Stimulated activated naive CD4-positive, alpha-beta T cell (primary cell): ENCODE results near the gene SLCO4A1.
"Not testable (repeated sequence)": the region's sequence is repeated elsewhere in the genome, so short reads cannot be mapped to it uniquely, and the experiment has no call there.

Experiments
- DNase-seq, 6 experiments: peaks; one replicate each; lab custom pipeline; 2025; lab: John Stamatoyannopoulos, UW

Gene SLCO4A1

DNA sequence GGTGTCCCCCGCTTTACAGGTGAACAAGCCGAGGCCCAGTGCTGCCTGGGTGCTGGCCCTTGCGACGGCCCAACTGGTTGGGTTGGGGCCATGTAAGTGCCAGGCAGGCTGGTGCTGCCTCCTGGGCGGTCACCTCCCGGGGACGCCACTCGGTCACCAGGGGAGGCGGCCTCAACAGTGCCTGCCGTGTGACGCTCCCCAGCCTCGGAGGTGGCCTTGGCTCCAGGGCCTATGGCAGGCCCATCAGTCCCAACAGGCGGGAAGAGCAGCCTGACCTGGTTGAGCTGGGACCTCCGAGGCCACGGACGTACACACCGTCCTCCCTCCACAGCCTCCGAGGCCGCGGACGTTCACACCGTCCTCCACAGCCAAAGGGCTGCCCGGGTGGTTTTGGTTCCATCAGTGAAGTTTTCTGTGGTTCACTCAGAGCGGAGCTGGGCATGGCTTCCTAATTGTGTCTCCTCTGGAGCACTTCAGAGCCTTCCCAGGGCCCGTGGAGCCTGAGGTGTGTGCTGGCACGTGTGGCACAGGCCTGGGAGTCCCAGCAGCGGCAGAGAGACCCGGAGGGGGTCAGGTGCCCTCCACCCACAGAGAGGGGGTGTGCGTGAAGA lies 19.3 kb upstream of the SLCO4A1 start:
- no peak for DNase-seq

DNA sequence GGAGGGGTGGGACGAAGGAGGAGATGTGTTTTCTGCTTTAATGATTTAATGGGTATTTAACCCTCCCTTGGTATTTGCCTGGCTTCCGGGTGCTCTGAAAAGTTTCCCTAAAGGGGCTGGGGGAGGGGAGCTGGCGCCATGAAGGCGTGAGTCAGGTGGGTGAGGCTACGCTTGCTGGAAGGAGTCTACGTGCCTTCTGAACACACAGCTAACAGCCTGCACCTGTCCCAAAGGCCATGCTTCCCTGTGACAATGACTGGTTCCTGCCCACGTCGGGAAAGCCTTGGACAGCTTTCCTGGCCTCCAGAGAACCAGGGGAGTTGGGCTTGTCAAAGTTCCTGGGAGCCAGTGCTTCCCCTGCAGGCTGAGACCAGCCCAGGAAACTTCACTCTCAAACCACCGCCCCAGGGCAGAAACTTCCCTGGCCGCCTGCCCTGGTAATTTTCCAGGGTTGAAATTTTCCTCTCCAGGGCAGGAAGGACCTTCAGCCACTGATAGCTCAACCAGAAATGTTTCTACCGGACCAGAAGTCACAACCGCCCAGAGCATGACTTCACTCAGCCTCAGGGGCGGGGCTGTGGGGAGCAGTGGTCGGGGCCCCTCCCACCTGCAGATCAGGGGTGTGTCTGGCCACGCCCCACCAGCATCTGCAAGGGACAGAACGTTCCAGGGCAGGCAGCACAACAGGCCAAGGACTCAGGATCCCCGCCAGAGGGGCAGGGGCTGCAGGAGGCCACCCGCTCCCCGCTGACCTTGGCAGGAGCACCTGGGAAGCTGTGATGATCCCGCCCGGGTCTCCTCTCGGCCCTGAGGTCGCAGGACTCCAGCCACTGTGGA lies 18.6 kb upstream of the SLCO4A1 start:
- peak; percentile 37 to 76 (median 59) for DNase-seq

DNA sequence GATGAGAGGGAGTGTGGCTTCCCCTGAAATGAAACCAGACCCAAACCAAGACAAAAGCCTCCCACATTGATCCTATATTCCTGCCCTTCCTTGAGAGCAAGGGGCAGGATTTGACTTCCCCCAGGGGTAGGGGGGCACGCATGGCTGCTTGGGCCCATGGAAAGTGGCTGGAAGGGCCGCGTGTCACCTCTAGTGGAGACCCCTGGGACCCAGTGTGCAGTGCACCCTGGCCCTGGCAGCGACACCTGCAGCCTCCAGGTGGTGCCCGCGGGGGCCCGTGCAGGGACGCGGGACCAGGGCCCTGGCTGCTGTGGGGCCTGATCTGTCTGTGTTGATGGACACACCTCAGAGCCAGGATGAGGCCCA lies 18.0 kb upstream of the SLCO4A1 start:
- DNase-seq = peak in 1 of 6 experiments; percentile 21

DNA sequence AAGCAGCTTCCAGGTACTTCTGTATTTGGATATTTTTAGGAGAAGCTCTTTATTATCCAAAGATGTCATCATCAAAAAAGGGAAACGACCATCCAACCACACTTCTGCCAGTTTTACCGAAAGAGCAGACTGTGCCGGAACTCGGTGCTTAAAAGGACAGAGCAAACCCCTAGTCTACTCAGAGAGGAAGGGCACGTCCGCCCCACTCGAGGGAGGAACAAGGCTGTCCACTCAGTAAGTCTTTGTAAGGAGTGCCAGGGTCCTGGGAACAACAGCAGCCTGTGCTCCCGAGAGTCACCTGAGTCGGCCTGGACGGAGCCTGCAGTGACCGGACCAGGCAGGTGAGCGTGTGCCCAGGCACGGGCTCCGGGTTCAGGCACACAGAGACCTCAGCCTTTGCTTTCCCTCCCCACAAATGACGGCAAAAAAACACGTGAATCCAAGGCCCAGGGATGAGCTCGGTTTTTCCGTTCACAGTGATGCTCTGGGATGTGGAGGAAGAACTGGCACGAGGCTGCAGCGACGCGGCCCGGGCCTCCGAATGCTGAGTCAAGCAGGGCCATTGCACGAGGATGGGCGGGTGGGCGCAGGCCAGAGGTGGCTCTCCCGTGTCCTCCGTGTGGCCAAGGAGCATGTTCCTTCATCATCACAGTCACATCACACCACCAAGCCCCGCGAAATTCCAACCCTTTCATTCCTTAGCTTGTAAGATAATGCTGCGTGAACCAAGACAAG lies 17.4 kb upstream of the SLCO4A1 start:
- no peak for DNase-seq

DNA sequence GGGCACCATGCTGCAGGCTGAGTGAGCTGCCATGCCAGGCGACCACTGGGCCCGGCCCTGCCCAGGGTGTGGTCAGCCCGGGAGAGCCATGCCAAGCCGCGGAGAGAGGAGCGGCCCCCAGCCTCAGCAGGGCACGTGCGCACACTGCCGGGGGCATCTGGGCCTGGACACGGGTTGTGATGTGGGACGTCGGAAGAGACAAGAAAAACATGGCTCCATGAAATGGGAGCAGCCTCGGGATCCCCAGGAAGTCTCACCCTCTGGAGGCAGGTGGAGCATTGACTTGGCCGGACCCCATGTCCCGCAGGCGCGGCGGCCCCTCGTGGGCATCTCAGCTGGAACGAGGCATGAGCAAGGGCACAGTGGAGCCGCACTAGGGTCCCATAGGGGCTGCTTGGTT lies 16.8 kb upstream of the SLCO4A1 start:
- no peak for DNase-seq

DNA sequence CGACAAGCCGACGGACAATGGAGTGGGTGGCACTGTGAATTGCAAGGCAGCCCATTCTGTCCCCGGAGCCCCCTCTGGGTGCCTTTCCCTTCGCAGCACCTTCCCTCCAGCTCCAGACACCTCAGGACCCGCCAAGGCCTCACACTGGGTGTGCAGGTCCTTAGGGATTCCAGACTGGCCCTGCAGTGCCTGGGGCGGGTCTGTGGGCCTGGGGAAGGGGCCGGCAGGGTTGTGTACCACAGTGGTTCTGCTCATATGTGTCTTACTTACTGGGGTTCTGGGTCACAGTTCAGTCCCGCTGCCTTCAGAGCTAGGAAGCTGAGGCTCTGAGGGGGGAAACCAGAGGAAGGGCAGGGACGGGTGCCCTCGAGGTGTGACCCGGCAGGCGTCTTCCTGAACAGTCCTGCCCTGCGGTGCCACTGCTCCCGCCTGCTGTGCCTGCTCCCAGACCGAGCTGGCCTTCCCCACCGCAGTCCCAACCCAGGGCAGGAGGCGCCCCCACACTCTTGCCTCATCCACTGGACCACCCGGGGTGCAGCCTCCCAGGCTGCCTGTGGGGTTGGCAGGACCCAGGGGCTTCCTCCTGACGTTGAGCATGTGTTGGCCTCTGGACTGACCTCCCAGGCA lies 16.3 kb upstream of the SLCO4A1 start:
- no peak for DNase-seq

DNA sequence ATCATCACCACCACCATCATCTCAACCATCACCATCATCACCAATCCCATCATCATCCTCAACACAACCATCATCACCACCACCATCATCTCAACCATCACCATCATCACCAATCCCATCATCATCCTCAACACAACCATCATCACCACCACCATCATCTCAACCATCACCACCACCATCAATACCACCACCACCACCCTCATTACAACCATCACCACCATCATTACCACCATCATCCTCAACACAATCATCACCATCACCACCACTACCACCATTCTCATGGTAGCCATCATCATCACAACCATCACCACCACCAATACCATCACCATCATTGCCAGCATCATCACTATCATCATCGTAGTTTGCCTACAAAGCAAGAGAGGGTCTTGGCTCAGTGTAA lies 14.9 kb upstream of the SLCO4A1 start:
- not testable (repeated sequence) for DNase-seq

DNA sequence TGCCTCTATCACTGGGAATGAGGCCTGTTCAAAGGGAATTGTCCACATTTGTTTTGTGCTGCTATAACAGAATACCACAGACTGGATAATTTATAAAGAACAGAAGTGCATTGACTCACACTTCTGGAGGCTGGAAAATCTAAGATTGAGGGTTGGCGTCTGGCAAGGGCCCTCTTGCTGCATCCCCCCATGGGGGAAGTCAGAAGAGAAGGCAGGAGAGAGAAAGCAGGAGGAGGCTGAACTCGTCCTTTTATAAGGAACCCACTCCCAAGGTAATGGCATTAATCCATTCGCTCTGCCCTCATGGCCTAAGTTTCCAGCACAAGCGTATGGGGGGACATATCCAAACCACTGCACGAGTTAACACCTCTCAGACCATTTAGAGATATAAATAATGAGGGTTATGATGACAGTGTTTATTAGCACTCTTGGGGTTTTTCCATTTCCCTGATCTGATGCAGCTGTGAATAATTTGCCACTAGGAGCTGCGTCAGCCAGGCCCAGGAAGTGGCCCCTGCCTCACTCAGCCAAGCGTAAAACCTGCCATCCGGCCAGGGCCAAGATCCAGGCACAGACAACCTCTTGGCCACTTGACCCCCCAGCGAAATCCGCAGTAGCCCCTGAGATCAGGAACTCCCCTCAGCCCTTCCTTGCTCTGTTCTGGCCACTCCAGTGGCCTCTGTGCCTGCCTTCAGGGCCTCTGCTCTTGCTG lies 14.2 kb upstream of the SLCO4A1 start:
- no peak for DNase-seq

DNA sequence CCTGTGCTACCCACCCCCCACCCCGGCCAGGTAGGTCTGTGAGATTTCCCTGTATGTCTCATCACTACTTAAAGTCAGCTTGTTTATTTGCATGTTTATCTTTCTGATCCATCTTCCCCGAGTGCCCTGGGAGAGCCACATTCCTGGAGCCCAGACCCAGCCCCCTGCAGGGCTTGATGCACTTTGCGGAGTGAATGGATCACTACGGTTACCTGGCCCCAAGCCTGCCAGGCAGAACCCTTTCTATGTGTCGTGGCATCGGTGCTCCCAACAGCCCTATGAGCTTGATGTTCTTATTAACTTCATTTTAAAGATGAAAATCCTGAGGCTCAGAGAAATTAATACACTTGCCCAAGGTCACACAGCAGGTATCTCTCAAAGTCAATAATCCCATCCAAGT lies 13.6 kb upstream of the SLCO4A1 start:
- DNase-seq = no peak

DNA sequence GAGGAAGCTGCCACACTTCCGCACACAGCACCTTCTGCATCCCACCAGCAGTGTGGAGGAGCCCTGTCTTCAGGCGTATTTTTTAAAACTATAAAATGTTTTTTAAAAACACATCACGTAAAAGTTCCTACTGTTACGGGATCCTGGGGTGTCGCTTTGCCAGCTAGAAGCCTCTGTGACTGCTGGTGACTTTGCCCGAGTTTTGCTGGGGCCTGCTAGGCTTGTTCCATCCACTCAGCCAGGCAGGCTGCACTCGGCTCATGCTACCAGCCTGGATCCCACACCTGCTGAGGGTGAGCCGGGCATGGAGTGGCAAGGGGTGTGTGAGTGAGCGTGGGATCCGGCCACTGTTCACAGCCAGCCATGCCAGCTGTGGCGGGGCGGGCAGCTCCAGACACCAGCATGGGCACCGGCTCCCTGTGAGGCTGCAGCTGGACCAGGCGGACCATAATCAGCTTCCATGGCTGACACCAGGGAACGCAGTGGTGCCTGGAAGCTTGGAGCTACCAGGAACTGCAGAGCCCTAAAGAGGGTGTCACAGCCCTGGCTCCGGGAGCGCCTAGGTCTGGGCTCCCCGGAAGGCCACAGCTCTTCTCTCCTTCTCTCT lies 12.3 kb upstream of the SLCO4A1 start:
- no peak for DNase-seq

DNA sequence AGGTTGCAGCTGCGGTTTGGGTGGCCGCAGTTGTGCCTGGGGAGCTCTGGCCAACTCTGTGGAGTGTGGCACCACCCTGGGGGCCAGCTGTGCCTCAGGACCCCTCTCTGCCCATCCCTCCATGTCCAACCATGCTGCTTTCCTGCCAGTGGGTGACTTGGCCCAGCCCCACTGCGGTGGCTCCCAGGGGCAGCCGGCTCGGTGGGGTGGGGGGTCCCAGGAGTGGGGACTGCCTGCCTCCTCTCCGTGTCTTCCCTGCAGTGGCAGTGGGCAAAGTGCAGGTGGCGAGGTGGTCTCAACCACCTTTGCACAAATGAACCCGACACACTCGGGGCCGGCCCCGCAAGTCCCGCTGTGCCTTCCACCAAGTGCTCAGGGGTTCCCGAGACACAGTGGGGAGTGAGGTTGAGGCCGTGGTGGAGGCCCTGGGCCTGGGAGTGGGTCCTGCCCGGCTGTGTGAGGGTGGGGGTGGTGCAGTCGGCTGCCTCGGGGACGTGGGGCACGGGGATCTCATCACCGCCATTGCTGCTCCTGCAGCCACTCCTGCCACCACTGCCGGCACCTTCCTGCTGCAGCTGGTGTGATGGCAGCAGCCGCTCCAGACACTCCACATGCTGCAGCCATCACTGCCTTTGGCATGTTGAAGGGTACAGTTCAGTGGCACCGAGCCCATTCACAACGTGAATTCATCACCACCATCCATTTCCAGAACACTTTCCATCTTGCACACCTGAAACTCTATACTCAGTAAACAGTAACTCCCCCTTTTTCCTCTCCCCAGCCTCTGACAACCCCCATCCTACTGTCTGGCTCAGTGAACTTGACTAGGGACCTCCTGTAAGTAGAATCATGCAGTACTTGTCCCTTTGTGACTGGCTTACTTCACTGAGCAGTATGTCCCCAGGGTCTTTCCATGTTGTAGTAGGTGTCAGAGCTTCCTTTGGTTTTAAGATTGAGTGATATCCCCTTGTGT lies 10.7 kb upstream of the SLCO4A1 start:
- DNase-seq = no peak

DNA sequence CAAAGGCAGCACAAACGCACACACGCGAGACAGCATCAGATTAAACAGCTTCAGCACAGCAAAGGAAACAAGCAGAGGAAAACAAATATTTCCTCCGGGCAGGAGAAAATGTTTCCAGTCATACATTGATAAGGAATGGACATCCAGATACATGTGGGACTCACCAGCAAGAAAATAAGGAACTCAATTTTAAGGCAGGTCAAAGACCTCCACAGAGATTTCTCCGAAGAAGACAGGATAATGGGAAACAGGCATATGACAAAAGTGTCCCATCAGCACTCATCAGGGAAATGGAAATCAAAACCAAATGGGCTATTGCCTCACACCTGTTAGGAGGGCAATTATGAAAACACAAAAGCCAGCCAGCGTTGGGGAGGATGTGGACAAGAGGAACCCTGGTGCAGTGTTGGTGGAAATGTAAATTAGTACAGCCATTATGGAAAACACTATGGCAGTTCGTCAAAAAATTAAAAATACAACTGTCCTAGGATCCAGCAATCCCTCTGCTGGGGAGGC lies 9.7 kb upstream of the SLCO4A1 start:
- no peak for DNase-seq

DNA sequence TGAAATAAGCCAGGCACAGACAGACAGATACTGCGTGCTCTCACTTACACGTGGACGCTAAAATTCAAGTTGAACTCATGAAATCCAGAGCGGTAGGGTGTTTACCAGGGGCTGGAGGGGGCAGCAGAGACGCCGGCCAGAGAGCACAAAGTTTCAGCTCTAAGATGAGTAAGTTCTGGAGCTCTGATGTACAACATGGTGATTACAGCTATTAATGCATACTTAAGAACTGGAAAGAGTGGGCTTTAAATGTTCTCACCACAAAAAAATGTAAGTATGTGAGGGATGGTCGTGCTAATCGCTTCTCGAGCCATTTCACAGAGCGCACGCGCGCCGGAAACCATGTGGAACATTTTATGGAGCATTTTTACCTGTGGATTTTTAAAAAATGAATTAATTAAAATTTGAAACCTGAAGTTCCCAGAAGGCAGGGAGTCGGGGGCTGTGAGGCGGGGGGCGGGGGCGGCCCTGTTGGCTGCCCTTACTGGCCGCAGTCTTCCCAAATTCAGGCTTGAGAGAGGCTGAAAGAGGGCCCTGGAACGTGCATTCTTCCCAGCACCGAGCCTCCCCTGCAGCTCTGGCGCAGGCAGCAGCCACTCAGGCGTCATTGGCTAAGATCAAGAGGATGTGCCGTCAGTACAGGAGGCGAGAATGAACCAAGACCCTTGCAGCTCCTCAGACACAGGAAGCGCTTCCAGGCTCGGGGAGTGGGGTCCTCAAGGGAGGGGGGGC lies 8.5 kb upstream of the SLCO4A1 start:
- no peak for DNase-seq

DNA sequence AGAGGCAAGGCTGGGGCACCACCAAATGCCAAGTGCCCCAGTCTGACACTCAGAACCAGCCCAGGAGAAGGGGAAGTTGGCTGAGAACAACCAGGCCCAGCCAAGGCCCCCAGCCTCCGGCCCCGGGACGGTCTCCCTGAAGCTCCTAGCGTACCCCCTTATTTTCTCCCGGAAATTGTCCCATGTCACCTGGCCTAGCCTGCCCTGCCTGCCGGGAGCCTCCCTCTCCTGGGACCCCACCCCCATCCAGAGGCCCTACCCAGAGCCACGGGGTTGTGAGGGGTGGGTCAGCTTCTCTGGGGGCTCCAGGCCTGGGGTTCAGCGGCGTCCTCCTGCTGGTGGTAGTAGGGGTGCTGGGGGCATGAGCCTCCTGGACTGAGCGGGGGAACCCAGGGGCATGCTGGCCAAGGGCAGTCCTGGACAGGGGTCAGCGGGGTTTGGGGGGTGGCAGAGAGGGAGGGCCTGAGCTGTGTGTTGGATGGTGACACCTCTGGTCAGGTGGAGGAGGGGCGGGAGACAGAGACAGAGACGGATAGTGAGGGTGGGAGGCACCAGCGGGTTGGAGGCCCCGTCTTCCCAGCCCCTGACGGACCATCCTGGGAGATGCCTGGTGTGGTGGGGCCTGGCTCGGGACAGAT lies 7.9 kb upstream of the SLCO4A1 start:
- no peak for DNase-seq

DNA sequence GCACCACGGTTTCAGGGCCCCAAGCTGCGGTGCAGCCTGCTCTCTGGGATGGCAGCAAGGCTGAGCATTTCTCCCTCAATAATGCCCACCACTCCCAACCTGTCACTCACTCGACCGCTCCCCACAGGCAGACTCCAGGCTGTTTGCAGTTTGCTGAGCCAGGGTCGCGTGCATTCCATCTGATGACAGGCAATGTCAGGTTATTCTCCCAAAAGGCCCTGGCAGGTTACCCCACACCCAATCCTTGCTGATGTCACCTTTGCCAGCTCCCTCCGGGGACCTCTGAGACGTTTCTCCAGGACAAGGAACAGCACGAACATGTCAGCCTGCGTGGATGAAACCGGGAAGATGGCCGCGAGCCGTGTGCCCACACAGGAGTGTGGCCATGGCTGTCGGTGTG lies 7.1 kb upstream of the SLCO4A1 start:
- no peak for DNase-seq

DNA sequence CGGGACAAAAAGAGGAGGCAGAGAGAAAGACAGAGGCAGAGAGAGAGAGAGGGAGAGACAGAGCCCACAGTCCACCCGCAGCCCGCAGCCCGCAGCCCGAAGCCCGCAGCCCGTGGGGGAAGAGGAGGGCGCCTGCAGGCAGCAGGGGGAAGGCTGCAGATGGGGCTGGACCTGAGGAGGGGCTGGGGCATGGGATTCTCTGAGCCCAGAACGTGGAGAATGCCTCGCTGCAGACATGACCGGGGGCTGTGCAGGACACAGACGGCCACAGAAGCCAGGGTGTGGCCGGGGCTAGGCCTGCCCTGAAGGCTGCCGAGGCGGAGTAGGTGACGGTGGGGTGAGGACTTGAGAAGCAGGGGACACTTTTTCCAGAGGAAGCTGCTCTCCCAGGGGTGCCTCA lies 6.5 kb upstream of the SLCO4A1 start:
- no peak for DNase-seq

DNA sequence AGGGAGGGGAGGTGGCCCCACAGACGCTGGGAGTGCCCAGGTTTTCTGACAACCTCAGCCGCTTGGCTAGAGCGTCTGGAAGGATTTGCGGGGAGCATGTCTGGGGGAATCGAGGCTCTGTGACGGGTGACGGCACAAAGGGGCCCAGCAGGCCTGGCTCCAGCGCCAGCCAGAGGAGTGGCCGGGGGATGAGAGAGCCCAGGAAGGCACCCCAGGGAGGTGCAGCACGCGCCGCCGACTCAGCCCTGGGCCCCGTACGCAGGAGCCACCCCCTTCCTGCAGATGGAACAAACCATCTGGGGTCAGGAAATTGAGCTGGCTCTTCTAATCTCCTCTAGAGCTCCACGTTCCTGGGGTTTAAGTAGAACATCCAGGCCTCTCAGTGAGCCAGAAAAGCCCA lies 5.9 kb upstream of the SLCO4A1 start:
- DNase-seq = peak in 1 of 6 experiments; percentile 7

DNA sequence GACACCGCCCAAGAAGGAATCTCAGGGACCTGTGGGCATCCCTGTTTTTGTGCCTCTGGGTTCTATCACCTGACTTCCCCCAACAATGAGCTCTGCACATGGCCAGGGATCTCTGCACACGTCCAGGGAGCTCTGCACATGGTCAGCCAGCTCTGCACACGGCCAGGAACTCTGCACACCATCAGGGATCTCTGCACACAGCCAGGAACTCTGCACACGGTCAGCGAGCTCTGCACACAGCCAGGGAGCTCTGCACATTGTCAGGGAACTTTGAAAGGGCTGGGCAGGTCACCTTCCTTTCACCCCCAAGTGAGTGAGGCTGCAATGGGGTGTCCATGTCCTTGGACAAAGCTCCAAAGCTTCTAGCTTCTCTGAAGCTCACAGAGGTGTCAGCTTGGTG lies 5.2 kb upstream of the SLCO4A1 start:
- no peak for DNase-seq

DNA sequence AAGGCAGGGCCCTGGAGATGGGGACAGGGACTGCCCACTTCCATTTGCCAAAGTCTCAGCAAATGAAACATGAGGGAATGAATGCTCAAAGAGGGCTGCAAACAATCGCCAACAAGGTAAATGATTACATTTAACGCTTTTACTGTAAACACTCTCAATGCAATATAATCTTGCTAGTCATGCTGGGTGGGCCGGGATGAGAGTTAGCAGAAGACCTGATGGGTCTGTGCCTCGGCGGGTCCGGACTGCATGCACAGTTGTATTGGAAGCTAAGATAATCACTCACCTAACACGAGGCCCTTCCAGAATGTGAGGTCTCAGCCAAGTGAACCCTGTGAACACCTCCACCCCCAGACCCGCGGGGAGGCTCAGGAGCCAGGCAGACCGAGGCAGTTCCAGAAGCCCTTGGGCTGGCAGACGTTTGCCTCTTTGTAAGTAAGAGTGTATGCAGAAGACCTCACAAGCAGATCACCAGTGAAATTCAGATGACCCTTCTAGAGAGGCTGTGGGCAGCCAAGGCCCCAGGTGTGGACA lies 4.7 kb upstream of the SLCO4A1 start:
- no peak for DNase-seq
